Activated CD4-positive, CD25-positive, alpha-beta regulatory T cell treated with anti-CD3 and anti-CD28 coated beads, Interleukin-2, amount 50 U/mL, for 16 hours (primary cell): ENCODE data around the gene RNF217.

Source experiments
- DNase-seq: peaks from one replicate; pipeline ENCODE4 v3.0.0-alpha.2; 2020; ENCODE audit warnings: low read depth, low spot score

Gene RNF217

DNA sequence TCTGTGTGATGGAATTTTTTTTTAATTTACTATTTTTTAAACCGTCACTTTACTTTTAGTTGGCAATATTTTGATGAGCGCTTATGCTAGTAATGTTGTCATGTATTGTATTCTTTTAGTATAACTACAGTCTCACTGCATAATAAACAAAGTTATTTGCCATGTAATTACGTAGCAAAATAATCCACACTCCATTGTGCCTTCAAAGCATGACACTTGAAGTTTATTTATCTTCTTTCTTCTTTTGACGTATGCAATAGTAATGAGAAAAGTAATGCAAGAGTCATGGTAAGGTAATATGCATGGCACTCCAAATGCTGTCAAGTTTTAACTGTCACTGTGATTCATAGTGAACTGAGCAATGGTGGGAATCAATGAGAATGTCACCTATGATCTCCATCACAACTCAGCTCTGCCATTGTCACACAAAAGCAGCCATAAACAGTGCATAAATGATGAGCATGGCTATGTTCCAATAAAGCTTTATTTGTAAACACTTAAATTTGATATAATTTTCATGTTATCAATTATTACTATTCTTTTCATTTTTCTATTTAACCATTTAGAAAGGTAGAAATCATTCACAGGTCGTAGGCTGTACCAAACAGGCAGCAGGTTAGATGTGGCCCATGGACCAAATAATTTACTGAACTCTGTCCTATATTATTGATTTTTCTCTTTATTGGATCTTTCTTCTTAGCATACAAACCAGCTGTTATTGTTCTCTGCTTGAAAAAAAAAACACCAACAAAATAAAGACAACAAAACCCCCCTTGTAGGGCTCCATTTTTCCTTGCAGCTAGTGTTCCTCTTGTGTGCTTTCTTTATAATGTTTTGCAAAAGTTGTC, 27.1 kb downstream of the RNF217 start:
- DNase-seq: no peak

DNA sequence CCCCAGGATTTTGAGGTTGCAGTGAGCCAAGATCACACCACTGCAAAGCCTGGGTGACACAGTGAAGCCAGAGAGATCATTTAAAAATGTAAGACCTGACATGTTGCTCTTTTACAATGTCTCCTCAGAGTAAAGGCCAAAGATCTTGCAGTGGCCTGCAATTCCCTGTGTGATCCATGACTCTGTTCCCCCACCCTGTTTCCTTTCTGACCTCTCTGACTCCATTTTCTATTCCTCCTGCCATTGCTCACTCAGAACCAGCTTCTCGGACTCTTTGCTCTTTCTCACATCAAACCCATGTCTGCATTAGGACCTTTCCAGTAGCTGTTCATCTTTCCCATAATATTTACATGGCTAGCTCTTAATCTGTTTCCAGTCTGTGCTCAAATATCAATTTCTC, 28.8 kb downstream of the RNF217 start:
- DNase-seq: no peak

DNA sequence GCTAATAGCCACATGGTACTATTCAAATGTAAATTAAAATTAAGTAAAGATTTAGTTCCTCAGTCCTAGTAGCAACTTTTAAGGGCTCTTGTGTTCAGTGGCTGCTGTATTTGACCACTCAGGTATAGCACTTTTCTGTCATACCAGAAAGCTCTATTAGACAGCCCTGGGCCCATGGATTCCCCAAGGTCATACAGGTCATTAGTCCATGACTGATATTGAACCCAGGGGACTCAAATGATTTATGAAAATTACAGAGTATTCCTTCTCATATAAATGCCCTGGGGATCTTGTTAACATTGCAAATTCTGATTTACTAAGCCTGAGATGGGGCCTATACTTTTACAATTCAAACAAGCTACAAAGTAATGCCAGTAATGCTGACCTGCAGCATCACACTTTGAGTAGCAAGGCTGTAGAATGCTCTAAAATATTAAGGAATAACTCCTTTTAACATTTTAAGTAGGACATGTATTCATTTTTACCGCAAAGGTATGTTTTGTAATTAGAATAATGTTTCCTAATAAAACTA, 29.6 kb downstream of the RNF217 start:
- DNase-seq: no peak

DNA sequence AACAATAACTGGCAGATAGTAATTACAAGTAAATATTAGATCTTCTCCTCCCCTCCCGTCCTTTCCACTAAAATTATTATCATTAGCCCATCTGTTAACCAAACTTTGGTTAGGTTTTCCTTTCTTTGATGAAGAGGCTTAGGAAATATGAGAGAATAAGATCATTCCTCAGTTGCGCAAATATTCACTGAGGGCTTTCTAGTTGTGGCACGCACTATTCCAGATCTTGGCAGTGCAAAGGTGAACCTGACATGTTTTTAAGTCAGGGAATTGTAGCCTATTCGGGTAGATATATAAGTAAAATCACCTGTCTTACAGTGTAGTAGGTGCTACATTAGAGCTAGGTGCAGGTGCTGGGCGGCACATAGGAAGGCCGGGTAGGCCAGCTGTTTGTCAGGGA, 31.1 kb downstream of the RNF217 start:
- no peak for DNase-seq

DNA sequence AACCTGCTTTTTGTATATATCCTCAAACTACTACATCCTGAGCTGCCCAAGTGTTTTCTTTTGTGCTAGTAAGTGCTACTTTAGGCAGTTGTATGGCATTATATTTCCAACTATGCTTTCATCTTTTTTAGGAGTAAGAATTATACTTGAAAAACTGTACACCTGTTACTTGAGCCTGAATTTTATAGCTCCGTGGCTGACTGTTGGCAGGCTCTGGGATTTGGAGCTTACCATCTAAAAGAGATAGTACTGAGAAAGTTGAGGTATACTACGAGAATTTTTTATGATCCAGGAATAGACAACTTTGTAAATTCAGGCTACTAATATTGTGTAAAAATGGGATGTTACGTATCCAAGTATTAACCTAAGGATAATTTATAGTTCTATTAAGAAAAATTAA, 32.4 kb downstream of the RNF217 start:
- no peak for DNase-seq

DNA sequence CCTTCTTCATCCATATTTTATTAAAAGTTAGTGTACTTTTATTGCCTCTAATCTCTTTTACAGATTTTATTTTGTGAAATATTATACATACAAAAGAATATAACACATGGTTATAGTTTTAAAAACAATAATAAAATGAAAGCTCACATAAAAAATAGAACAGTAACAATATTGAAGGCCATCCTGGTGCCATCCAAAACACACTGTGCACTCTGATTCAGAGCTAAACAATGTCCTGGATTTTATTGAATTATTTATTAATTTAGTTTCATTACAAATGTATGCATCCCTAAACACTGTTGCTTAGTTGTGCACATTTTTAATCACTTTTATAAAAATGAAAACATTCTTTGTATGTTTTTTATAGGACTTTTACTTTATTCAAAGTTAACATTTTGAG, 32.9 kb downstream of the RNF217 start:
- no peak for DNase-seq

DNA sequence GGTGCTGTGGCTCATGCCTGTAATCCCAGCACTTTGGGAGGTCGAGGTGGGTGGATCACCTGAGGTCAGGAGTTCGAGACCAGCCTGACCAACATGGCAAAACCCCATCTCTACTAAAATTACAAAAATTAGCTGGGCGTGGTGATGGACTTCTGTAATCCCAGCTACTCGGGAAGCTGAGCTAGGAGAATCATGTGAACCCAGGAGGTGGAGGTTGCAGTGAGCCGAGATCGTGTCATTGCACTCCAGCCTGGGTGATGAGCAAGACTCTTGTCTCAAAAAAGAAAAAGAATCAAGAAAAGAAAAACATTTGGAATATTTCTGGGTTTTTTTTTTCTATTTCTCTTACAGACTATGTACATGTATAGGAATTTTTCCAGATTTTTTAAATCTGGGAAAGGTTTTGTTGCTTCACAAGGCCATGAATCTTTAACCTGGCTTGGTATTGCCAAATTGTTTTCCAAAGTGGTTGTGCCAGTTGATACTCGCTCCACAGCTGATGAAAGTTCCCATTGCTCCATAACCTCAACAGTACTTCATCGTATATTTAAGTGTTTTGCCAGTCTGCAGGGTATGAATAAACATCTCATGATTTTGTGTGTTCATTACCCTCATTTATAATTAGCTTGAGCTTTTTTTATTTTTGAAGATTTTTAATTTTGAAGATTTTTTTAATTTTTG, 33.5 kb downstream of the RNF217 start:
- no peak for DNase-seq

DNA sequence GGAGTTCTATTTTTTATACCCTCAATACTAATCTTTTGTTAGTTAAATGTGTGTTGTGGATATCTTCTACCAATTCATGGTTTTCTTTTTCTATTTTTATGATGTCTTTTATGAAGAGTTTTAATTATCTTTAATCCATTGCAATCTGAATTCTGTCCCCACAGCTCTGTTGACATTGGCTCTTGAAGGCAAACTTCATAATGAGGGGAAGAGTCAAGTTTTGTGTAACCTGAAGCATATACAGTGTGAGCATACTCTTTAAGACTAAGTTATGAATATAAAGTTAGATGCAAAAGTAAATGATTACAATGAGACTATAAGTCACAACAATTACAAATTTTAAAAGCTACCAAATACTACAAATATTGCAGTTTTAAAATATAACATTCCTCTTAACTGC, 34.2 kb downstream of the RNF217 start:
- DNase-seq: no peak

DNA sequence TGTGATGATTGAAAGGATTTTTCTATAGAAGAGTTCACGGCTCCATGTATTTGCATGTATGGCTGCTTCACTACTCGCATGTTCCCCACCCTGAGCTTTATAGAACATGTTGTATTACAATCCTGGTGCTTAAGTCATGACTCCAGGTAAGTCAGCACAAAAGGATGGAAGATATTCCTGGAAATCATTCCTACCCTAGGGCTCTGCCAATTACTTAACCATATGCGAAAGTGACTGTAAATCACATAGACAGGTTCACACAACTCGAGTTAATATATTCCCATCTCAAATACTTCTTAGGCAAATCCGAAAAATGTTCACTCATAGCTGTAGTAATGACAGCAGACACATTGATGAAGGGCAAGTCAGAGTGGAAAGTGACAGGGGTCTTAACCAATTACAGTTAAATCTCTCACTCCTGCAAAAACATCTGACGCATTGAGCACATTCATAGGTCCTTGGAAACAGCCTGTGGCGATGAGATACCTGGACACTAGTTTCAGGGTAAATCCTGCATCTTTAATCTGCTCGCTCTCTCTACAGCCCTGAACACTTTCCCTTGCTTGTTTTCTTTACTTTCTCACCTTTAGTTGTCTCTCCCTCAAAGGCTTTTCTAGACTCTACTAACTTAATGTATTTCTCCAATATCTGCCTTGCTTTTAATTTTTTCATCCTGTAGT, 35.1 kb downstream of the RNF217 start:
- no peak for DNase-seq

DNA sequence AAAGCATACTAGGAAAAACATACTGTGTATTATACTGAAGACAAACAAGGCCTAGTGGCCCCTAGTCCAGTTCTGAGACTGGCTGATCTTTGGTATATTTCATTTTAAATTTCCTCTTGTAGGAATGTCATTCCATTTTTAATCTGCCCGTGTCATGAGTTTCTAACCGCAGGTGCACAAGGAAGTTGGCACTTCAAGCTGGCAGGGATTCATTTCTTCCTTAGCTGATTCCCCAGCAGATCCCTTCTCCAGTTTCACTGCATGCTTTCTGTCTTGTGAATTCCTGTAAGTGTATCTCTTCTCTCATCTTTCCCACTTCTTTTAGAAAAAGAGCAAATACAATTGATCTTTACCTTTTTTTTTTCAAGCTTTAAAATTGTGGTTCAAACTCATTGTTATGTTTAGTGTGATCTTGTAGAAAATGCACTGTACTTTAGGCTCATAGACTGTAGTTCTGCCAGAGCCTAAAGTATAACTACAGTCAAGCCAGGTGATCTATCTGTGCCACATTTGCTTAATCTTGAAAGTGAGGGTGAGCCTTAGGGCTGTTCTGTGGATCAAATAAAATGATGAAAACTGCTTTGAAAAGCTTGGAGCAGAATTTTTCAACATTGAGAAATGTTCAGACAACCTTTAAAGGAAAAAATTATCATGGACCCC, 37.0 kb downstream of the RNF217 start:
- DNase-seq: no peak

DNA sequence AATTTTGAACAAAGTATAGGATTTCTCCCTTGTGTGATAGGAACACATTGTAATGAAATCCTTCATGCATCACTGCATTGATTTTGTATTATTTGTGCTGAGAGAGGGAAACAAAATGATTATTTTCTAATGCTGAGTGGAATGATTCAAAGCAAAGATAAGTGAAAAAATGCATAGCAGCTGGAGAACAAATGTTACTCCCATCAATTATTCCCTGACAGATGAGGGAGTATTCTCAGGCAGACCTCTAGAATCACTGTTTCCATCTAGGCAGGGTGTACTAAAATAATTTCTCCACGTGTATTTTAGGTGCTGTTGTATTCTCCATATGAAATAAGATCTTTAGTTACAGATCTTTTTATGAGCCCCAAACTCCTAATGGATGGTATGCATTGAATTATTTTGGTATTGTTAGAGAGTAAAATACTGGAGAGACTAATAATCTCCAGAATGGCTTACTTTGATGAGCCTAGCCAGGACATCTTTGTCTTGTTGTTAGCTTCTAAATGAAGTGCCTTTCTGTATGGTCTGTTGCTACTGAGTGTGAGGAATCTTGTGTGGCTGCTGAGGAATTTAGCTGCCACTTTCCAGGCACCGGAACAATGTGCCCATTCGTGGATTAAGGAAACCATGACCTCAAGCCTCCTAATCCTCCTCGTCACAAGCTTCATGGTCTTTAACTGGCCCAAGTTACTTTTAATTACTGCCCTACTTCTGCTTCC, 39.6 kb downstream of the RNF217 start:
- DNase-seq: no peak

DNA sequence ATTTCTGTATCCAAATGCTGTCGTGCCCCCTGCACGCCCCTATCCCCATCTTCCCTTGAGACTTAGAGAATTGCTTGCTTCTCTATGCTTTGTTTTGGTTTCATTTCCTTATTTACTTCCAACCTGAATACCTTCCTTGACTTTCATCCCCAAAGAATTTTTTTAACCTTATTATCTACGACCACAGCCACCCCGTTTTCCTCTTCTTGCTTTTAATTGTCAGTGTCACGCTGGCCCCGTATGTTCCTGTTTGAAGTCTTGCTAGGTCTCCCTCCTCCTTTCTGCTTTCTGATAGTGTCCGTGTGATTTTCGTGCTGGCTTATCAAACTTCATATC, 40.1 kb downstream of the RNF217 start:
- DNase-seq: no peak

DNA sequence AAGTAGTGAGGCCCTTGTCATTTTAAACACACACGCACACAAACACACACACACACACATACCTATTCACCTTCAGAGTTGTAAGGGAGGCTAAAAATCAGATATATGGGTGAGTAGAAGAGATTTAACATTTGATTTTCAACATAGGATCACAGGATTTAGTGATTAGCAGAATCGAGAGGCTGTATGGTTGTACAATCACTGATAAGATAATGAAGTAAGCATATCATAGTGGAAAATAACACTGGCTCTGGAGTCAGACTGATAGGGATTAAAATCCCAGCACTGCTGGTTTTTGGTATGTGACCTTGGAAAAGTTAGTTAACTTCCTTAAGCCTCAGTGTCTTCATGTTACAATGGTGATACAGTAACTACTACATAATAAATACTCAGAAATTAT, 40.8 kb downstream of the RNF217 start:
- DNase-seq: no peak

DNA sequence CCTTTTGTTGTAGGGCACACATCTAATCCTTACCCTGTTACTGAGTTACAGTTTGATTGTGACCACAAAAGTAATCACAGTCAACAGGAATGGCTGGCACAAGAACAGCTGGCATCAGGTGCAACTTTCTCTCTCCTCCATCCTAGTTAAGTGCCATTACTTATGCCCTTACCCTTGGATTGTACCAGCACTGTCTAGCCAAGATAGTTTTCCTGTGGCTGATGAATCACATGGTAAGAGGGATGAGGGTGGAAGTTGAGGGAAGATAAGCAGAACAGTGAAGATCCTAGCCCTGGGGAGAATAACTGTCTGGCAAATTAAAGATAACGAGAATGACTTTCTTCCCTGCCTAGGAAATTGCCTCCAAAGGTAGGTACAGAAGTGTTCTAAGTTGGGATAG, 42.0 kb downstream of the RNF217 start:
- DNase-seq: no peak

DNA sequence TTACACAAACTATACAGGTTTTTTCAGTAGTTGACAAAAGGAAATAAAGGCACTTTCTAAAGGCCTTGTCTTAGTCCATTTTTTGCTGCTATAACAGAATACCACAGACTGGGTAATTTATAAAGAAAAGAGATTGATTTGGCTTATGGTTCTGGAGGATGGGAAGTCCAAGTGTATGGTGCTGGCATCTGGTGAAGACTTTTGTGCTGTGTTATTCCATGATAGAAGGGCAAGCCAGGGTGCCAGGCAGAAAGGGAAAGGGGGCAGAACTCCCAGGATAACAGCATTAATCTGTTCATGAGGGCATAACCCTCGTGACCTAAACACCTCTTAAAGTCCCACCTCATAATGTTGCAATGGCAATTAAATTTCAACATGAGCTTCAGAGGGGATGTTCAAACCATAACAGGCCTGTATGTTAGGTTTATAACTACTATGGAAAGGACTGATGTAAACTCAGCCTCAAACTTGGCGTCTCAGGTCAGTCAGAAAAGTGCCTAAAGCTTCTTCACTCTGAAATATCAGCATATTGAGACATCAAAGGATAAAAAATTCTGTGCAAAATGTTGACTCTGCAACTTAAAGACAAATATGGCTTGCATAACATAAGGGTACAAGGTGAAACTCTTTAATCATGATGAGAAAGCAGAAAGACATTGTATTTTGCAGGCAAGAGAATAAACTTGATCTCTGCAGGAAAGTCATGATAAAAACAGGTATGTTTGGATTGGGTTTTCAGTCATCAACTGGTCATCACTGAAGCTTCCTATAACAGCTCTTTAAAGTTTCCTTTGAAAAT, 42.8 kb downstream of the RNF217 start:
- DNase-seq: no peak

DNA sequence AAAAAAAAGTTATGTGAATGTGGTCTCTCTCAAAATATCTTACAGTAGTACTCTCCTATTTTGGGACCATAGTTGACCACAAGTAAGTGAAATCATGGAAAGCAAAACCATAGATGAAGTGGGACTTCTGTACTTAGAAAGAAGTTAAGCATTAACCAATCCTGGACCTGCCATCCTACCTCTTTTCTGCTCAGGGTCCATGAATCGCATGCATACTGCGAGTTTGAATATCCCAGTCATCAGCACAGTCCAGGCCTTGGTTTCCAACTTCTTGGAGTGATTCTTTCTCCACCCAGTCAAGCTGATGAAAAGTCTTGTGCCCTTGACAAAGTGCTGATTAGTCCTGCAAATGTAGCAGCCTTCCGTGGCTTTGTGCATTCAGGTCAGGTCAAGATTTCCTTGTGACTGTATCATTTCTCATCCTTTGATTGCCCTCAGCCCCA, 46.0 kb downstream of the RNF217 start:
- DNase-seq: no peak

DNA sequence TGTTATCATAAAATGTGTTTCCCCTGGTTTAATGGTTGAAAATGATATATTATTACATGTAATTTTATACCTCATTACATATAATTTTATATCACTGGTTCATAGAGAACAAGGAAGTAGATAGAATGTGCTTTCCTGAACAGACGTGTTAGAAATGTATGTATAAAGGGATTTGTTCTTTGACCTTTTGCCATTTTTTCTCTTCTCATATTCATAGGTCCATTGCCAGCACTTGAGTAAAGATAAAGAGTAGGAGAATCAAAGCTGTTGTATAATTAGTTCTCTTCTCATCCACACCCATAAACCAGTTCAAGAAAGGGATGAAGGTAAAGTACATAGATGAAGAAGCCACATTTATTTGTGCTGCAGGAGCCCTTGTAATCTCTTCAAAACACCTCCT, 46.7 kb downstream of the RNF217 start:
- DNase-seq: no peak

DNA sequence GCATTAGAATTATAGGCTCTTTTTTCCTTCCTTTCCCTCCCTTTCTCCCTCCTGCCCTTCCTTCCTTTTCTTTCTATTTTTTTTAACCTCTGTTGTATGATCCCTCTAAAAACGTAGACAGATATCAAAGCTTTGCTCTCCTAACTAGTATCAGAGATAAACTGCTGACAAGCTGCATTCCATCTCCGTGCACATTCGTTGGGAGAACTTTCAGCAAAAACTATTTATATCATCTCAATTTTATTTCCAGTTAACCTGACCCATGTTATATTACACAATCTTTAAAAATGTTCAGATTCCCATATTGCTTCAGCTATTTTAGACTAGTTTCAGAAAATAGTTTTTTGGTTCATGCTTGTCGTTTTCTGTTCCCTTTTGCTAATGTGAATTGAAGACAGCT, 47.3 kb downstream of the RNF217 start:
- no peak for DNase-seq

DNA sequence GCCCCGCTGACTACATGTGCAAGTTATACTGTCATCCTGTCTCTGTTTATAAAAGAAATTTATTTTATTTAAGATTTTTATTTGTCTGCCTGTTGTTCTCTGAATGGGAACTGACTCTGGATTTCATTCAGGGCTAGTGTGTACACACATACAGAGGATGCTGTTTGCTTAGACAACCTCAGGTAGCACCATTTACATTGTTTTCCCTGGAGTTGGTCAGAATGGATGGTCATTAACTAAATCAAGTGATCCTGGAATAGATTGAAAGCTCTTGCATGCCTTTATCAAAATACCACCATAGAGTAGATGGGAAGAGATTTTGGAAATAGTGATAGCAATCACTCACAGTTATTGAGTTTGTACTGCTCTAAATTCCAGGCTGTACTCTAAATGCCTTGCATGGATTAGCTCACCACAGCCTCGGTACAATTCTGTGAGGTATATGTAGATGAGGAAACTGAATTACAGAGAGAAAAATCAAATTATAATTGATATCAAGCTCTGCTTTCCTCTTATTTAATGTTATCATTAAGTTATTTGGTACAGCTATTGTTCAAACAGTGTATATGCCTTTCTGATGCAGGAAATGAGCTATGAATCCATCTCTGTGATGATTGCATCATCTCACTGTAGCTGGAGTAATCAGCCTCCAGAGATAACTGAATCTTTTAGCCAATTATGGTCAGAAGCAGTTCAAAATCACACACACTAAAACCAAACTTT, 51.9 kb downstream of the RNF217 start:
- no peak for DNase-seq

DNA sequence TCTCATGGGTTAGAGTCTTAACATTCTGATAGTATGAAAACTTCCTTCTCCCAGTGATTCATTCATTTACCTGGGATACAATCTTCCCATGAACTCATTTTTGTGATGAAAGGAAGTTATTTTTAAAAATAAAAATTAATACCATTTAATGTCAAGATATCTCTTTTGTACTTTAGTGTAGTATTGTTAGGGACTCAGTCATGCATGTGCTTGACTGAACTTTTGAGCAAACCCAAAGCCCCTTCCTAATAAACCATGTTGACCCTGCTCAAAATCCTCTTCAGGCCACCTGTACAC, 52.4 kb downstream of the RNF217 start:
- no peak for DNase-seq
